GM19324 (cell line): ENCODE data around the gene CGRRF1.

Experiments used
- ATAC-seq: cut with Tn5 transposase; IDR thresholded peaks from one replicate; pipeline ENCODE4 v1.9.1; 2021; ENCODE audit warnings: mild to moderate bottlenecking, moderate library complexity; ENCODE audit not compliant: unreplicated experiment, low FRiP score

Gene CGRRF1

DNA sequence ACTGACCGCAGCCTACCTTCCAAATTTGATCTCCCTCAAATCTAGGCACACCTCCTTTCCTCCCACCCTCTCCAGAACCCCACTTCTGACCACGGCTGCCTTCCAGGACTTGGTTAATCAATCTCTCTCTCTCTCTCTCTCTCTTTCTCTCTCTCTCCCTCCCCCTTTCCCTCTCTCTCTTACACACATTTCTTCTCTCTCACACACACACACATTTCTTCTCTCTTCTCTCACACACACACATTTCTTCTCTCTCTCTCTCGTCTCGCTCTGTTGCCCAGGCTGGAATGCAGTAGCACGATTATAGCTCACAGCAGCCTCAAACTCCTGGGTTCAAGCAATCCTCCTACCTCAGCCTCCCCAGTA lies 20.4 kb upstream of the CGRRF1 start:
- ATAC-seq: peak; percentile 10

DNA sequence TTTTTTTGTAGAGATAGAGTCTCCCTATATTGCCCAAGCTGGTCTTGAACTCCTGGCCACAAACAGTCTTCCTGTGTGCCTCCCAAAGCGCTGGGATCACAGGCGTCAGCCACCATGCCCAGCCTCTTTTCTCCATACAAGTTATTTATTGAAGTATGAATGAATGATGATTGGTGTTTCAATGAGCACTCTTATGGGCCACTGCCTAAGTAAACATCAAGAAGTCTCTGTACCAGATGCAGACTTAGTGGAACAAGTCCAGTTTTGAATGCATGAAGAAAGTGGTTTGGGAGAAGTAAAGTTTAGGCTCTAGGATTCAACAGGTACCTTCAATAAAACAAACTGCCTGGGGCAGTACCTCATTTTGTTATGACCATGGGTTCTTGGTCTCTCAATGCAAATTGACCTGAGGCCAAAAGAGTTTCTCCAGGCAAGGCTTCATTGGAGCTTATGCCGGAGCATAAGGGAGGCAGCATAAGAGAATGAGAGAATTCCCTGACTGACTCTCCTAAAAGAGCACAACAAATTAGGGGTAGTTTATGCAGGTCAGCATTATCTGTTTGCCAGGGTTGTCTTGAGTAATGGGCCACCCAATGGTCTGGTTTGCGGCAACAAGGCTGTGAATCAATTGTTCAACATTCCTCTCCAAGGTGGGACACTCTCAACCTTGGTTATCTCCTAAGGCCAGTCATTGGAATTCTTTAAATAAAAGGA lies 19.8 kb upstream of the CGRRF1 start:
- no peak for ATAC-seq

DNA sequence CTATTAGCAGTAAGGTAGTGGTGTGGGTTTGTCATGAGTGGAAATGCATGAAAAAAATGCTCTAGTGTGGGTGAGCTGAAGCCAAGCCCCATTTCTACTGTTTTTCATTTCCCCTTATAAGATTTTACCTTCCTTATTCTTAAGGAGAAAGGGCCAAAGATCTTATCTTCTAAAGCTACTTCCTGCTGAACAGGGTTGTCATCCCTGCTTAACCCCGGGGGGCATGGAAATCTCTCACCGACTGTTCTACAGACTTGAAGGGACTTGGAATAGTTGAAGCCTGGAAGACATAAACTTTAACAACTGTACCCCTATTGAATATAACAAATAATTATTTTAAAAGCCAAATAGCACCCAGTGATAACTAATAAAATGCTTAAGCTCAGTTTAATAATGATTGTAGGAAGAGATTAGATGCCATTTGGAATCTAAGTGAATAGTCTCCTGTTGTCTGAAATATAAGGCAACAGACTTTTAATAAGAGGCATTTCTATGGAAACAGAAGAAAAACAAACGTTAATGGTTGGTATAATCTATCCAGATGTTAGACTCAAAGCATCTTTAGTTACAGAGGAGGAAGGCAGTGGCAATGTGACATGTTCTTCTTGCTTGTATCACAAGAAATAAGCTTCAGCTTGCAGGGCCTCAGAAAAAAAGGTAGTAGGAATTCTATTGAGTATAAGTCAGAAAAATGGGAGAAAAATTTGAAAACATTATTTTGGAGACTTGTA lies 19.1 kb upstream of the CGRRF1 start:
- ATAC-seq: no peak

DNA sequence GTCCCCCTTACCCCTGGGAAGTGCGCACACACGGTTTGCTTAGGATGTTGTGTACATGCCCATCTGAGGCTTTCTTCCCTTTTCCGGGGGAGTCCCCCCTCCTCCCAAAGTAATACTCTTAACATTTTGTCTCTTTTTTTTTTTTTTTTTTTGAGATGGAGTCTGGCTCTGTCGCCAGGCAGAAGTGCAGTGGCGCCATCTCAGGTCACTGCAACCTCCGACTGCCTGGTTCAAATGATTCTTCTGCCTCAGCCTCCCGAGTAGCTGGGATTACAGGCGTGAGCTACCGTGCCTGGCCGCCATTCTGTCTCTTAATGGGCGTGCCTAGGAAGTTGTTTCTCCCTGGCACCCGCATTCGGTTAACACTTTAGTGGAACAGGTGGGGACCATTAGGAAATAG lies 16.4 kb upstream of the CGRRF1 start:
- no peak for ATAC-seq

DNA sequence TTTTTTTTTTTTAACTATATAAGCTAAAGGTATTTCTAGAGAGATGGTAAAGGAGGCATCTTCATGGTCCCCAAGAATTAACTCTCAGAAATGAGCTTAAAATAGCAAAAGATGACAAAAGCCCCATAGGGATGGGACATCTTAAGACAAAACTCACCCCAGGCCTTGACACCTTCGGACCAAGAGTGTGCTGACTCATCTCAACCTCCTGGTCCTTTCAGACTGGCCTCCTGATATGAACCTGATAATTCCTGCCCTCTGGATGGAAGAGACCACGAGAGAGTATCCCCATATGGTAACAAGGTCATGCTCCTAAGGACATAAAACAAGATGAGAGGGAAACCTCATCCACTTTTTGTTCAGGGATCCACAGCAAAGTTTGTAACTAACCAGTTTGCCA lies 12.5 kb upstream of the CGRRF1 start:
- no peak for ATAC-seq

DNA sequence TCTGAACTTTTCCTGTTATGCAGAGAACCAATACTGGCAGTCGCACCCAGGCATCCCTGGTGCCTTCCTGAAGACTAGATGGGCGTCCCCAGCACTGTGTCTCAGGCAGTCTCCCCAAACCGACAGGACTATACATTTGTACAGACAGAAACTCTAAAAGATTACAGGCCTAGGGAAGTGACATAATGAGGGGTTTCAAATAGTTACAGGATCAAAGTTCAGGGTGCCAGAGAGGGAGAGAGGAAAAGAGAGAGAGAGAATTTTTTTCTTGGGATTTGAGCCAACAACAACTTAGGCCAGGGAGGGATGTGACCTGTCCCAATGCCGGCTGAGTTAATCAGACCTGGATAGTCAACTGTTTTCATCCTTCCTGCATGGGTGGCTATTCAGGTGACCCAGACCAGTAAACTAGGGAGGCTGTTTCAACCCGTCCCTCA lies 11.6 kb upstream of the CGRRF1 start:
- no peak for ATAC-seq

DNA sequence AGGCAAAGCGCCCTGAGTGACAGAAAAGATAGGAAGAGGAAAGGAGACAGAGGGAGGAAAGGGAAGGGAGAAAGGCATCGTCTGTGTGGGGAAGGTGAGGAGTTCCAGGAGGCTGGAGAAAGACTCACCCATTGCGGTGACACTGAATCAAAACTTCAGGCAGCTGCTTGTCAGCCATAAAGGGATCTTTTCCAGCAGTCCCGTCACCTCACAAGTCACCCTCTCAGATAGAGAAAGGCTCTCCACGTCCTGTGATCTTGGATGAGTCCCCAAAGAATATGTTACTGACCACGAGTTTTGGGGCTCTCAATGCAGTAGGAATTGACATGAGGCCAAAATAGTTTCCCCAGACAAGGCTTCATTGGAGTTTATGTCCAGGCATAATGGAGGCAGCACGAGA lies 11.1 kb upstream of the CGRRF1 start:
- ATAC-seq: no peak

DNA sequence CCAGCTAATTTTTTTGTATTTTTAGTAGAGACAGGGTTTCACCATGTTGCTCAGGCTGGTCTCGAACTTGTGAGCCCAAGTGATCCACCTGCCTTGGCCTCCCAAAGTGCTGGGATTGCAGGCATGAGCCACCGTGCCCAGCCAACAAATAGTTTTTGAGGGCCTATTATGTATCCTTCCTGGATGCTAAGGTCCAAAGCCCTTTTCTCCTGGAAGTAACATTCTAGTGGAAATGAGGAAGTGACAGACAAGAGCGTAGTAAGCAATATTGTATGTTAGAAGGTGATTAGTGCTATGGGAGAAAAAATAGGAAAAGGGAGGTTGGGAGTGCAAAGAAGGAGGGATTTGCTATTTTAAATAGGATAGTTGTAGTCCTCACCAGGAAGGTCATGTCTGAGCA lies 9.0 kb upstream of the CGRRF1 start:
- ATAC-seq: no peak

DNA sequence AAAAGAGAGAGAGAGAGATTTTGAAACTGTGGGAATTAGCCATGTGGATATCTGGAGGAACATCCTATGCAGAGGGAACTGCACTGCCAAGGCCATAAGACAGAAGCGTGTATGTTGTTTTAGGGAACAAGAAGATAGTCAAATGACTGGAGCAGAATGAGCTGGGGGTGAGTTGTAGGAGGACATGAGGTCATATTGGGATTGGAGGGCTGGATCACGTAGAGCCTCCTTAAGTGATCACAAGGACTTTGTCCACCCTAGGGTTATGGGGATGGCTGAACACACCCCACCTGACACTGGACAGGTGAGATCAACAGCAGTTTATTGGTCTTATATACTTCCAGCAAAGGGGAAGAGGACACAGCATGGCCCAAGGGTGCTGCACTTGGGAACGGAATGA lies 8.2 kb upstream of the CGRRF1 start:
- no peak for ATAC-seq

DNA sequence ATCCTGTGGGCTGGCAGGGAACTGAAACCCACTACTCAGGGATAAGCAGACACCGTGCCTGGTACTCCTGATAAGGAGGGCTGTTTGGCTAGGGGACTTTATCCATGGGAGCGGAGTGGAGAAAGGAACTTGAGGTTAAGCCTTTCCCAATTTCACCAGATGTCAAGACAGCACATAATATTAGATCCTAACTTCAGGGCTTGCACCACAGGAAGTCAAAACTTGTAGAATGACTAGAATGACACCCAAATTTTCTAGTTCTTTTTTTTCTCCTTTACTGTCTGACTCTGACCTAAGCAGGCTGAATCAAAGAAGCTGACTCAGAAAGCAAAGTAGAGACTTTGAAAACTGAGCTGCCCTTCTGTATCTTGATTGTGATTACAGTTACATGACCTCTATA lies 7.1 kb upstream of the CGRRF1 start:
- ATAC-seq: no peak

DNA sequence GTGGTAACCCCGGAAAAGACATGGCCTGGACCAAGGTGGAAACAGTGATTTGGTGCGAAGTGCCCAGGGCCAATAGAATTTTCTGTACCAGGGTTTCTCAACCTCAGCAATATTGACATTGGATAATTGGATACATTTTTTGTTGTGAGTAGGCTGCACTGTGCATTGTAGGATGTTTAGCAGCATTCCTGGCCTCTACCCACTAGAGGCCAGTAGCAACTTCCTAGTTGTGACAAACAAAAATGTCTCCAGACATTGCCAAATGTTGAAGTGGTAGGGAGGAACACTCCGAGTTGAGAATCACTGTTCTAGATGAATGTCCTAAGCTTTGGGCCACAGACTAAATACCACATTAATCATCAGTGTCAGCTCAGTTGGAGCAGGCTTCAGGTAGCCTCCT lies 6.2 kb upstream of the CGRRF1 start:
- no peak for ATAC-seq

DNA sequence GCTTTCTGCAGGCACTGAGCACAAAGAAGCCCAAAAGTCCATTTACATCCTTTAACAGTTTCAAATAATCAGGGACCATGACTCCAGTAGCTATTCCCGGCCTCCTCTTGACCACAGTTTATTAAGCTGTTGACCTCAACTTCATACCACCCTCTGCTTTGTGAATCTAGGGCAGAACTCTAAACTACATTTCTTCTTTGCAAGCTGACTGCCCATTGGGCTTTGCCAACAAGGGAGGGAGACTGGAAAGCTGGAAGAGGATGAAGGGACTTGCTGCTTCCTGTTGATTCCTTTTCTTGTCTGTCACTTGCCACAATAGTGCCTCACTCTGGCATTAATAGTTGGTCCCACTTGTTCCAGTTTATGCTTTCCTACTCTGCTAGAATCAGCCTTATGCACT lies 2.7 kb downstream of the CGRRF1 start:
- ATAC-seq: no peak

DNA sequence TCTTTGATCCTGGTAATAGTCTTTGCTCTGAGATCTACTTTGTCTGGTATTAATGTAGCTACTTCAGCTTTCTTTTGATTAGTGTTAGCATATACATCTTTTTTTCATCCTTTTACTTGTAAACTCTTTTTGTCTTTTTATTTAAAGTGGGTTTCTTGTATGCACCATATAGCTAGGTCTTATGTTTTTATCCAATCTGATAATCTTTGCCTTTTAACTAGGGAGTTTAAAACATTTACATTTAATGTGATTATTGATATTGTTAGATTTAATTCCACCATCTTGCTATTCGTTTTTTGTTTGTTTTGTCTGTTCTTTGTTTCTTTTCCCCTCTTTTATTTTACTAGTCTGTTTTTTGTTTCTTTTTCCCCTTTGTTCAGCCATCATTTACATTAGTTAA lies 6.0 kb downstream of the CGRRF1 start:
- ATAC-seq: no peak

DNA sequence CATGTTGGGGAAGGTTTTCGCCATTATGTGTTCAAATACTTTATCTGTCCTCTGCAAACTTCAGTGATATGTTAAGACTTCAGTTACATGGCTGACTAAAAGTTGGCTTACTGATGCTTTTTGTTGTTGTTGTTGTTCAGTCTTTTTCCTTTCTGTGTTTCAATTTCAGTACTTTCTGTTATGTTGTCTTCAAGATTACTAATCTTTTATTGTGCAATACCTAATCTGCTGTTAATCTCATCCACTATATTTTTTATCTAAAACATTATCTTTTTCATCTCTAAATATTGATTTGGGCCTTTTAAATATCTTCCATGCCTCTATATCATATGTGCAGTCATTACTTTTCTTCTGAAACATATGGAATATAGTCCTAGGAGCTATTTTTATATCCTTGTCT lies 7.0 kb downstream of the CGRRF1 start:
- ATAC-seq: no peak

DNA sequence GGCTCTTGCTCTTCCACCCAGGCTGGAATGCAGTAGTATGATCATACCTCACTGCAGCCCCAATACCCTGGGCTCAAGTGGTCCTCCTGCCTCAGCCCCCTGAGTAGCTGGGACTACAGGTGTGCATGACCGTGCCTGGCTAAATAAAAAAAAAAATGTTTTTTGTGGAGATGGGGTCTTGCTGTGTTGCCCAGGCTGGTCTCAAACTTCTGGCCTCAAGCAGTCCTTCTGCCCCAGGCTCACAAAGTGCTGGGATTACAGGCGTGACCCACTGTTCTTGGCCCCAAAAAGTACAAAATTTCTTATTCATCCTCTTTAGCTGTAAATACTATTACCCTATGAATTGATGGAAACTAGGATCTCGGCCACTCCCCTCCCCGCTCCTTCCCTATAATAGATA lies 14.7 kb downstream of the CGRRF1 start:
- no peak for ATAC-seq

DNA sequence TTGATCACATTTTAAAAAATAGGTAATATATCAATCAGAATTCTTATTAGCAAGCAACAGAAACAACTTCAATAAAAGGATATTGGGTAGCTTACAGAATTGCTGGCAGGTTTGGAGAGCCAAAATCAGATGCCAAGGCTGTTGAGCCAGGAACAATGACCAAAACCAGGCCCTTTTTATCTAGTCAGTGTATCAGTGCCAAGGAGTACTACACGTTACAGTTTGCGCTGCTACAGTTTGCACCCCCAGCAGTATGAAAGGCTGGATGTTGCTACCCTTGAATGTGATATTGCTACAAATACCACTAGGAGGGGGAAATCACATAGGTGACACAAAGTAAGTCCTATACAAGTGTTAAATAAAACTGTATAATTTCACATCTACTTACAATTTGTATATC lies 19.3 kb downstream of the CGRRF1 start:
- no peak for ATAC-seq

DNA sequence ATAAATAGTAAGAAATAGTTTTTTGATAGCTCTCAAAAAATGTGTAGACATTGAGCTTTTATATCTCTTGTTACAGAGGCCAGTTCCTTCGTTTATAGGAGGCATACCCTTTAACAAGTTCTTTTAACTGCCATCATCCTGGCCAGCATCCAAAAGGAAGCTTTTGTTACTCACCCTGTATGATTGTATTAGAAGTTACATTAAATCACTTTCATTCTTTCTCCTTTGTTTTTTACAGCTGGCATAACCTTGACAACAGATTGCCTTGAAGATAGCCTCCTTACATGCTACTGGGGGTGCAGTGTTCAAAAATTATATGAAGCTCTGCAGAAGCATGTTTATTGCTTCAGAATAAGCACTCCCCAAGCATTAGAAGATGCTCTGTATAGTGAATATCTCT lies 20.1 kb downstream of the CGRRF1 start:
- ATAC-seq: no peak

DNA sequence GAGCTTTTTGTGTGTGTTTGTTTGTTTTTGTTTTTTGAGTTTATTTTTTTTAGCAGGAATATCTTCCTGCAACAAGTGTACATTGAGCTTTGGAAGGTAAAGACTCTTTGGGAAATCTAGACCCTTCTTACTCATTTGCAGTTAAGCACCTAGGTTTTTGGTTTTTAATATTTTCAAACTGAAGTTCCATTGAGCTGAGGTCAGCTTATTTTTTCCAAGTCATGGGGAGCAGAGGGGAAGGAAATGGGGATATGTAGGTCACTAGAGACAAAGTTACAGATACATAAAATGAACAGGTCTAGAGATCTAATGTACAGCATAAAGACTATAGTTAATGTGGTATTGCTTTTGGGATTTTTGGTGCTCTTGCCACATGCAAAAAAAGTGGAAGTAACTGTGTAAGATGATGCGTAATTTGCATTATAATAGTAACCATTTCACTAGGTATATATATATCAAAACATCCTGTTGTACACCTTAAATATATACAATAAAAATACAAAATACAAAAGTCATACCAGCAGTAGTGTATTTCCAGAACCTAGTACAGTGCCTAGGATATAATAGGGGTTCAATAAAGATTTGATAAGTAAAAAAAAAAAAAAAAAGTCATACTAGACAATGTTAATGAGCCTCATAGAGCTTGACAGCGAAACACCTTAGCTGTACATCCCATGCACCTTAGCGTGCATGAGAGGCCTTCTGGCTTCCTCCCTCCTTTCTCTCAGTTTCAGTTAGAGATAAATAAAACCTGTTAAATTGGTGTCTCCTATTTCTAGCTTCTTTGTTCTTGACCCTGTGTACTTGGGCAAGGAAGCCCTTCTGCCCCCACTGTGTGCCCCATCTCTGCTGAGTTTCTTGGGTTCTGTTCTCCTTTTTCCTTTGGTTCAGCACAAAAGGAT lies 22.7 kb downstream of the CGRRF1 start:
- no peak for ATAC-seq

DNA sequence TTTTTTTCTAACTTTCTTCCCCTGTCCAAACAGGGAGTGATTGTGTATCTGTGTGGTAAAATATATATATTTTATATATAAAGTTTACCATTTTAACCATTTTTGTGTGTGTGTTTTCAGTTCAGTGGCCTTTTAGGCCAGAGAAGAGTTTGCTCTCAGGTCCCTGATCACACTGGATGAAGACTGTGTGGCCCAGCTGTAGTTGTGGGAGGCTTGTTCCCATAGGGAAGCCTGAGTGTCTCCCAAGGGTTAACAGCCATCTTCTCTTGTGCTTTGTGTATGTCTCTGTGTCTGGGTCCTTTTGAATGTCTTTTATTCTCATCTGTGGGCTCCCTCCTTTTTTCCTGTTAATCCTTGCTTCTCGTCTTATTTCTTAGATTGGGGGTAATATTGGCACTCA lies 23.4 kb downstream of the CGRRF1 start:
- no peak for ATAC-seq

DNA sequence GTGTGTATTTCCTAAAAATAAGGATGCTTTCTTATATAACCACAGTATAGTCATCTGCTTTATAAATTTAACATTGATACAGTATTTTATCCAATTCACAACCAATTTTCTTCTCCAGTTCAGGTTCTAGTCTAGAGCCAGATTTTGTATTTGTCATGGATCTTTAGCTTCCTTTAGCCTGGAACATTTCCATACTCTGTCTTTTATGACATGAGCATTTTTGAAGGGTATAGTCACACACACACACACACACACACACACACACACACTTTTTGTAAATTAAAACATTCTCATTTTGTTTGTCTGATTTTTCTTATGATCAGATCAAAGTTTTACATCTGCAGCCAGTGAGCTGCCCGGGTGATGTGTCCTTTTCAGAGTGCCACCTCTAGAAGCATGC lies 25.4 kb downstream of the CGRRF1 start:
- no peak for ATAC-seq

DNA sequence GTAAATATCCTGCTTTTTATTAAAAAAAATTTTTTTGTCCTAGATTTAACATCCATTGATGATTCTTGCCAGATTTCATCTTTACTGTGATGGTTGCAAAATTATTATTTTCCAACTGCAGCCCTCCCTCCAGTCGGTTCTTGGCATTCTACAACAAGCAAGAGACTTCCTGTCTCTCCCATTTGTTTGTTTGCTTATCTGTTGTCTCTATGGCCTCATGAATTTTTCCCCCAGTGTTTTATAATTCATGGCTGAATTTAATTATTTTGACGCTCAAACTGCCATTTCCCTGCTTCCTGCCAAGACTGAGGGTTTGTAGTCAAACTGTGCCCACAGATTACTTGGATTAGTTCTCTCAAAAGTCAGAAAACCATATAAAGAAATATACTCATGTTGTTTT lies 25.9 kb downstream of the CGRRF1 start:
- ATAC-seq: no peak
